Stomach smooth muscle (tissue), 2 donors: ENCODE measurements around the gene PADI6.

Source experiments
- H3K27ac ChIP-seq: one replicate; pipeline ENCODE4 v1.7.0; 2013; ENCODE audit warnings: mild to moderate bottlenecking, low read length, inconsistent platforms
- H3K27me3 ChIP-seq, 2 donors: one replicate each; pipeline ENCODE4 v1.7.0; 2013; ENCODE audit warnings: low read length in 2 of 2; ENCODE audit not compliant: insufficient read depth in 2 of 2, control insufficient read depth in 1 of 2
- H3K36me3 ChIP-seq, 2 donors: one replicate each; pipeline ENCODE4 v1.7.0; 2013; ENCODE audit warnings: low read length in 2 of 2; ENCODE audit not compliant: control insufficient read depth in 2 of 2, insufficient read depth in 2 of 2
- H3K4me1 ChIP-seq: one replicate; pipeline ENCODE4 v1.7.0; 2013; ENCODE audit warnings: low read length; ENCODE audit not compliant: control insufficient read depth, insufficient read depth
- H3K4me3 ChIP-seq, 2 donors: one replicate each; pipeline ENCODE4 v1.7.0; 2013; ENCODE audit warnings: low read length in 2 of 2
- H3K9ac ChIP-seq, 2 donors: one replicate each; pipeline ENCODE4 v1.7.0; 2013; ENCODE audit warnings: low read length in 2 of 2, mild to moderate bottlenecking in 1 of 2
- H3K9me3 ChIP-seq, 2 donors: one replicate each; pipeline ENCODE4 v1.7.0; 2013; ENCODE audit warnings: low read length in 2 of 2; ENCODE audit not compliant: control insufficient read depth in 2 of 2
- donor health status: healthy.
- donor health status: Pancreatic carcinoma.

Gene PADI6

DNA sequence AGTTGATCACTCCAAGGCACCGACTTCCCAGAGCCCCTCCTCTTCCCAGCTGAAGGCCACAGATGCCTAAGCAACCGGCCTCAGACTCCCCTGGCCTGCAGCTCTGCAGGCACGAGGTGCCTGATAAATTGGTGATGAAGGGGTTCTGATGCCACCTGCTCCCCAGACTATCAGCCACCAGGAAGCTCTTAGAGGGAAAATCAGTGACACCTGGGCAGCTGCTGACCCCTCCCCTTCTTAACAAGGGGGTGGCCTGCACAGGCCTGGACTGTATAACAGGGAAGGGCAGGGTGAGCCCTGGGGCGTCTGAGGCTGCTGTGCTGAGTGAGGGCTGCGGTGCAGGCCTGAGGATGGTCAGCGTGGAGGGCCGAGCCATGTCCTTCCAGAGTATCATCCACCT, at the start of gene PADI6:
Gene PADI6, plus strand, starts transcription at position 301 of the 400 bp plus-strand sequence. Its CDS starts 50 bp downstream, at position 351.
- H3K9me3 ChIP-seq = no peaks in the 10 kb centered on the region
- H3K4me1 ChIP-seq = no peaks in the 10 kb centered on the region
- peaks cover 3 to 7% of the 10 kb centered on the region in 2 donors for H3K27me3 ChIP-seq
- H3K36me3 ChIP-seq = no peaks in the 10 kb centered on the region
- no peak within 1 kb of the TSS for H3K27ac ChIP-seq
- no peak within 1 kb of the TSS for H3K9ac ChIP-seq
- H3K4me3 ChIP-seq = no peak within 1 kb of the TSS

DNA sequence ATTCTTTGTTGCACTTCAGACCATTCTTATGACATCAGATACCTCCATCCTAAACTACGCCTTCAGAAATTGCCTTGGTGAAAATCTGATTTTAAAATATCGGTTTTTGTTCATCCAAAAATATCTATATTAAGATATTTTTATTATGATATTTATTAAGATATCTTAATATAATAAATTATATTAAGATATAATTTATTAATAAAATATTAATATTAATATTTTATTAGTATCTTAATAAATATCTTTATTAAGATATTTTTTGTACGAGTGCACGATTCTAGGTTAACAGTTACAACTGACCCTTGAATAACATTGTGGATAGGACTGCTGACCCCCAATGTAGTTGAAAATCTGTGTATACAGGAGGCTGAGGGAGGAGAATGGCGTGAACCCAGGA, 43.1 kb upstream of the PADI6 start:
- Histone ChIP-seq H3K36me3 (no peaks in the 10 kb centered on the region), H3K4me3 (no peak overlapping the region), H3K9ac (no peak overlapping the region), H3K4me1 (no peaks in the 10 kb centered on the region), H3K27ac (no peak overlapping the region), H3K27me3 (peaks cover 11 to 16% of the 10 kb centered on the region in 2 donors), H3K9me3 (peaks cover 0 to 3% of the 10 kb centered on the region in 2 donors)

DNA sequence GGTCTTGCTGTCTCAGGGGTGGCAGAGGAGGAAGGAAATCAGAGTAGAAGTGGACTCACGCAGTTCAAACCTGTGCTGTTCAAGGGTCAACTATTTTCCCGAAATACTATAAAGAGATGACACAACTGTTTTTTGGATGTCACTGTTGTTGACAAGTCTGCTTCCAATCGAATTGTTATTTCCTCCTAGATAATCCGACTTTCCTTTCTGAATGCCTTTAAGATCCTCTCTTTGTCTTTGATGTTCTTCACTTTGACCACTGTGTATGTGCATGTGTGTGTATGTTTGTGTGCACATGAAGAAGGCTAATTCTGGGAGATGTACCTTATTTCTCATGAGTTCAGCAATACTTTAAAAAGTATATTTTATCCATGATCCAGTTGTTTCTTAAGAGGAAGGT, 42.4 kb upstream of the PADI6 start:
- Histone ChIP-seq H3K4me3 (no peak overlapping the region), H3K4me1 (no peaks in the 10 kb centered on the region), H3K9me3 (peaks cover 0 to 3% of the 10 kb centered on the region in 2 donors), H3K27me3 (peaks cover 11 to 16% of the 10 kb centered on the region in 2 donors), H3K9ac (no peak overlapping the region), H3K36me3 (no peaks in the 10 kb centered on the region), H3K27ac (no peak overlapping the region)

DNA sequence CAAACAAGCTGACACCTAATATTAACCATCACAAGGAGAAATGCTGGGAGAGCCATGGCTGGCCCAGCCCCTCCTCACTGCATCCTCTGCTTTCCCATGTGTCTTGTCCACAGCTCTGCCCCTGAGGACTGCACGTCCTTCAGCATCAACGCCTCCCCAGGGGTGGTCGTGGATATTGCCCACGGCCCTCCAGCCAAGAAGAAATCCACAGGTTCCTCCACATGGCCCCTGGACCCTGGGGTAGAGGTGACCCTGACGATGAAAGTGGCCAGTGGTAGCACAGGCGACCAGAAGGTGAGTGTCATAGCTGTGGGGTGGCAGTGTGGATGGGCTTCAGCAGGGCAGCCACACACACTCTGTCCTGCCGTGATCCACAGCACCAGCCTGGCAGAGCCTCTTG, 41.1 kb upstream of the PADI6 start:
- Histone ChIP-seq H3K9me3 (peaks cover 0 to 3% of the 10 kb centered on the region in 2 donors), H3K27me3 (peaks cover 13 to 16% of the 10 kb centered on the region in 2 donors), H3K4me1 (no peaks in the 10 kb centered on the region), H3K9ac (no peak overlapping the region), H3K36me3 (no peaks in the 10 kb centered on the region), H3K27ac (no peak overlapping the region), H3K4me3 (no peak overlapping the region)

DNA sequence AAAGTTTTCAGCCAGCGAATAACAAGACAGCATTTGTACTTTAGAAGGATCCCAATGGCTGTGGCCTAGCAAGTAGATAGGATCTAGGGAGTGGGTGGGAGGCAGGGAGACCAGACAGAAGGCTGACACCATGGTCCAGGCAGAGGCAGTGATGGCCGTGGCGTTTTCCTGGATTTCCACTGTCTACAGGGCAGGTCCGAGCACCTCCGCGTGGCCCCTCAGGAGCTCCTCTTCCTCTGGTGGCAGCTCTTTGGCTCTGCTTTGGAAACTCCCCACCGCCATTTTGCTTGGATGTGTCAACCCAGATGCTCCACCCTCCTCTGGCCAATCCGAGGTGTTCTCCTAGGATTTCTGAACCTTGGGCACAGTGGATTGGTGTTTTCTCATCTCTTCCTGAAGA, 38.9 kb upstream of the PADI6 start:
- no peak overlapping the region for H3K27ac ChIP-seq
- peaks cover 17 to 18% of the 10 kb centered on the region in 2 donors for H3K27me3 ChIP-seq

DNA sequence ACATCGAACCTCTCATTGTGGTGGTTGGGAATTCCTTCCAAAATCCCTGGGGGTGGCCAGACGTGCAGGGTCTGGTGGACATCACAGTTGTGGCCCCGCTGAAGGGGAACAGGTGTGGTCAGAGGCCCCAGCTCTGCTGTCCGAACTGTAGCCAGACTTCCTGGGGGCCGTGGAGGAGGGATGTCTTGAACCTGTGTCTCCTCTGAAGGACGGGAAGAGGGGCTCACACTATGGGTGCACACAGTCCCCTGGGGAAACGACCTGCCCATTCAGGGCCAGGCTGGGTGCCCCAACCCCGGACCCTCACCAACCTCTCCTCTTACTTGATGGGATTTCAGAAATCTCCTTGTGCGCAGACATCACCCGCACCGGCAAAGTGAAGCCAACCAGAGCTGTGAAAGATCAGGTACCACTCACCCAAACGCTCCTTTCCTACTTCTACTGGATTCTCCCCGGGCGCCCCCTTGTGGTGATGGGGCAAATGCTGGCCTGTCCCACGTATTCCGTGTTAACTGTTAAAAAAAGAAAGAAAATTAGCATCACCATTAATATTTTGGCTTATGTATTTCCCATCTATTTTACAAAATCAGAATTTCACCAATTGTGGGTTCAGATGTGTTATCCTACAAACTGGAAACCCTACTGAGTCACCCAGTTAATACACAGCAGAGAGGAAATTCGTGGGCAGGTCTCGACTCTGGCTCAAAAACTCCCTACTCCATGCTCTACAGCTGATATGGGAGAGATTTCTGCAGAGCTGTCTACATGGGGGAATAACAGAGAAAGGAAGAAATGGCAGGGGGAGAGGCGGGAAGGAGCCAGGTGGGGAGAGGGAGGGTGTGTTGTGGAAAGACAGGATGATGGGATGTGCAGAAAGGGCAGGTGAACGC, 35.9 kb upstream of the PADI6 start:
- Histone ChIP-seq H3K27ac (no peak overlapping the region), H3K9me3 (peaks cover 0 to 3% of the 10 kb centered on the region in 2 donors), H3K9ac (no peak overlapping the region), H3K4me1 (no peaks in the 10 kb centered on the region), H3K4me3 (no peak overlapping the region), H3K27me3 (peaks cover 9 to 10% of the 10 kb centered on the region in 2 donors), H3K36me3 (no peaks in the 10 kb centered on the region)

More for the DNA sequence above, 38.9 kb upstream of the PADI6 start:
- Histone ChIP-seq H3K9ac (no peak overlapping the region), H3K9me3 (peaks cover 0 to 3% of the 10 kb centered on the region in 2 donors), H3K36me3 (no peaks in the 10 kb centered on the region), H3K4me1 (no peaks in the 10 kb centered on the region), H3K4me3 (no peak overlapping the region)

DNA sequence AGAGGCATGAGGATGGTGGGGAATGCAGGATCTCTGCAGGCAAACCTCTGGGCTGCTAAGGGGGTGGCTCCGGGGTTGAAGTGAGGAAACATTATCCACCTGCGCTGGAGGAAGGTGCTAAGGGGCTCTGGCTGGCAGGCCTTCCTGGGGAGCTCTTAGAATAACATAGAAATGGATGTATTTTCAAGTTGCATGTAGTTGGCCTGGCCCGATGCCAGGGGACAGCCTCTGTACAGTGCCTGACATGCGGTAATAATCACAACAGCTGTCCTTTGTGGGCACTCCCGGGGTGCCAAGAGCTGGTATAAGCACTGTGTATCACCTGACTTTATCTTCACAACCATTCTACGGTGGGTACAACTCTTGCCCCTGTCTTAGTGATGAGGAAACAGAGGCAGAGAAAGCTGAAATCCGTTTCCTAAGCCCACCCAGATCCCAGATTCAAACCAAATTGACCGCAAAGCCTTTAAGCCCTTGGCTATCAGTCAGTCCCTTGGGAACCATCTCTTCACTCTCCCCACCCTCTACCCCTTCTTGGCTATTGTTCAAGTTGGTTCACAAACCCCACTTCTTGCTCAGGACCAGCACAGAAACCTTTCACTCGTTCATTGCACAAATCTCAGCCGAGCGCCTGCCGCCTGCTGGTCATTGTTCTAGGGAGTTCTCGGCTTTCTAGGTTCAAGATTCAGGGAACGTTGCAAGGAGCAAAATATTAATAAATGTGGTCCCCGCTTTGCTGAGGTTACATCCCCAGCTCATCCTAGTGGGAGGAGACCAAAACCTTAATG, 33.1 kb upstream of the PADI6 start:
- H3K27me3 ChIP-seq = peaks cover 7 to 8% of the 10 kb centered on the region in 2 donors
- H3K4me1 ChIP-seq = no peaks in the 10 kb centered on the region
- no peak overlapping the region for H3K27ac ChIP-seq
- H3K9ac ChIP-seq = no peak overlapping the region
- H3K36me3 ChIP-seq = no peaks in the 10 kb centered on the region
- H3K9me3 ChIP-seq = no peaks in the 10 kb centered on the region
- no peak overlapping the region for H3K4me3 ChIP-seq

DNA sequence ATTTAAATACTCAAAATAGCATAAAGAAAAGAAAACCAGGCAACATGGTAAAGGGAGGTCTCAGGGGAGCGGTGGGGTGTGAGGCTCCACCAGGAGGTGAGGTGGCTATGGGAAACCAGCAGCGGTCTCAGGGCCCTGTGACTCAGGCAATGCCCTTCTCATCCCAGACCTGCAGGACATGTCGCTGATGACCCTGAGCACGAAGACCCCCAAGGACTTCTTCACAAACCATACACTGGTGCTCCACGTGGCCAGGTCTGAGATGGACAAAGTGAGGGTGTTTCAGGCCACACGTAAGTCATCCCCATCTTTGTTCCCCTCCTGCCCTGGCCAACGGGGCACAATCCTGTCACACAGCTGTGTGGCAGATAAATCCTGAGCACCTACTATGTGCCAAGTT, 32.5 kb upstream of the PADI6 start:
- no peak overlapping the region for H3K9ac ChIP-seq
- H3K27me3 ChIP-seq = peaks cover 7 to 8% of the 10 kb centered on the region in 2 donors
- no peaks in the 10 kb centered on the region for H3K9me3 ChIP-seq
- no peak overlapping the region for H3K27ac ChIP-seq
- H3K4me3 ChIP-seq = no peak overlapping the region
- H3K36me3 ChIP-seq = no peaks in the 10 kb centered on the region
- H3K4me1 ChIP-seq = no peaks in the 10 kb centered on the region

DNA sequence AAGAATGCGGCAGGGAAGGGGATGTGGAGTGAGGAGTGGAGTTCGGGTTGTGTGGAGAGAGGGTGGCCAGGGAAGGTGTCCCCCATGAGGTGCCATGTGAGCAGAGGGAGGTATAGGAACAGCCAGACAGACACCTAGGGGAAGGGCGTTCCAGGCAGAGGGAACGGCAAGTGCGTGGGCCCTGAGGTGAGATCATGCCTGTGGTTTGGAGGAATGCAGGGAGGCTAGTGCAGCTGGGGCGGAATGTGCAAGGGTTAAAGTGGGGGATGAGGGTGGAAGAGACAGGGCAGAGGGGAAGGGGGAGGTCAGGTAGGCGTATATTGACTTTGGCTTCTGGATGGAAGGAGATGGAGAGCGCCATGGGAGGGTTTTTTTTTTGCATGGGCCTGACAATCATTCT, 31.6 kb upstream of the PADI6 start:
- Histone ChIP-seq H3K4me1 (no peaks in the 10 kb centered on the region), H3K9ac (no peak overlapping the region), H3K9me3 (no peaks in the 10 kb centered on the region), H3K36me3 (no peaks in the 10 kb centered on the region), H3K4me3 (no peak overlapping the region), H3K27me3 (peaks cover 7 to 8% of the 10 kb centered on the region in 2 donors), H3K27ac (no peak overlapping the region)

DNA sequence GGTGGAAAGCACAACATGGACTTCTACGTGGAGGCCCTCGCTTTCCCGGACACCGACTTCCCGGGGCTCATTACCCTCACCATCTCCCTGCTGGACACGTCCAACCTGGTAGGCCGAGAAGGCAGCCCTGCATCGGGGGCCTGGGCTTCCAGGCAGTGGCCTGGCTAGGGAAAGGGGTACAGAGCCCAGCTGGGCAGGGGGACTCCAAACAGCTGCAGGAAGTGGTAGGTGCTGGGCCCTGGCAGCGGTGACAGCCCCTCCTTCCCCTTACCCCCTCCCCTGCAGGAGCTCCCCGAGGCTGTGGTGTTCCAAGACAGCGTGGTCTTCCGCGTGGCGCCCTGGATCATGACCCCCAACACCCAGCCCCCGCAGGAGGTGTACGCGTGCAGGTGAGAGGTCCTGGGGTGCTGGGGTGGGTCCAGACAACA, 30.0 kb upstream of the PADI6 start:
- no peak overlapping the region for H3K4me3 ChIP-seq
- H3K9ac ChIP-seq = no peak overlapping the region
- no peaks in the 10 kb centered on the region for H3K36me3 ChIP-seq
- H3K27me3 ChIP-seq = peaks cover 0 to 5% of the 10 kb centered on the region in 2 donors
- no peak overlapping the region for H3K27ac ChIP-seq
- no peaks in the 10 kb centered on the region for H3K4me1 ChIP-seq
- H3K9me3 ChIP-seq = no peaks in the 10 kb centered on the region
